ENCODE data around the gene BABAM2.

- TF ChIP-seq, protein P1, sequence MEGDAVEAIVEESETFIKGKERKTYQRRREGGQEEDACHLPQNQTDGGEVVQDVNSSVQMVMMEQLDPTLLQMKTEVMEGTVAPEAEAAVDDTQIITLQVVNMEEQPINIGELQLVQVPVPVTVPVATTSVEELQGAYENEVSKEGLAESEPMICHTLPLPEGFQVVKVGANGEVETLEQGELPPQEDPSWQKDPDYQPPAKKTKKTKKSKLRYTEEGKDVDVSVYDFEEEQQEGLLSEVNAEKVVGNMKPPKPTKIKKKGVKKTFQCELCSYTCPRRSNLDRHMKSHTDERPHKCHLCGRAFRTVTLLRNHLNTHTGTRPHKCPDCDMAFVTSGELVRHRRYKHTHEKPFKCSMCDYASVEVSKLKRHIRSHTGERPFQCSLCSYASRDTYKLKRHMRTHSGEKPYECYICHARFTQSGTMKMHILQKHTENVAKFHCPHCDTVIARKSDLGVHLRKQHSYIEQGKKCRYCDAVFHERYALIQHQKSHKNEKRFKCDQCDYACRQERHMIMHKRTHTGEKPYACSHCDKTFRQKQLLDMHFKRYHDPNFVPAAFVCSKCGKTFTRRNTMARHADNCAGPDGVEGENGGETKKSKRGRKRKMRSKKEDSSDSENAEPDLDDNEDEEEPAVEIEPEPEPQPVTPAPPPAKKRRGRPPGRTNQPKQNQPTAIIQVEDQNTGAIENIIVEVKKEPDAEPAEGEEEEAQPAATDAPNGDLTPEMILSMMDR (IDR thresholded peaks at IDR 0.05), result no peak
- TF ChIP-seq EP300 (IDR thresholded peaks at IDR 0.05) (no peak), POLR2A (IDR thresholded peaks at IDR 0.05) (no peak)
Observed at GRCh38 chr2:28380219-28380618, 489.7 kb downstream of the BABAM2 start.
